ENCODE results near the gene FA2H. TPM values are rescaled to one million over a fixed set of nuclear protein-coding genes. Genes with fewer than 3 reads are reported as not detected.
"Not testable (repeated sequence)": the region's sequence is repeated elsewhere in the genome, so short reads cannot be mapped to it uniquely, and the experiment has no call there.

Gene FA2H
- total and polyA plus RNA-seq, 2 donors from 2014 or later, result 4.2 to 10.3 TPM

GRCh38 chr16:74793571-74793970 is 19.0 kb upstream of the FA2H start:
- intact Hi-C loops (cut with DNase I), result no loop called here
- no peak for FAIRE-seq

DNA sequence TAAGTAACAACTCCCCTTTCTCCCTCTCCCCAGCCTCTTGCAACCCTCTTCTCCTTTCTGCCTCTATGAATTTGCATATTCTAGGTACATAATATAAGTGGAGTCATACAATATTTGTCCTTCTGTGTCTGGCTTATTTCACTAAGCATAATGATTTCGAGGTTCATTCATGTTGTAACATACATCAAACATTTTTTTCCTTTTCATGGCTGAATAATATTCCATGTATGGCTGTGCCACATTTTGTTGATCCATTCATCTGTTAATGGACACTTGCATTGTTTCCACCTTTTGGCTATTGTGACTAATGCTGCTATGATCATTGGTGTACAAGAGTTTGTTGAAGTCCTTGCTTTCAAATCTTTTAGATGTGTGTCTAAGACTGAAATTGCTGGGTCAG is 17.6 kb upstream of the FA2H start:
- H3K9ac ChIP-seq (ENCODE audit: low read length in 3 of 3), result no peak overlapping the region
- no peaks in the 10 kb centered on the region for H3K9me3 ChIP-seq (ENCODE audit: control insufficient read depth in 2 of 3, insufficient read depth in 1 of 3, low read length in 3 of 3)
- DNase-seq, result no peak
- no peak for FAIRE-seq
- intact Hi-C loops (cut with DNase I), result no loop called here
- H3K4me3 ChIP-seq (ENCODE audit: low read length in 3 of 3), result no peak overlapping the region
- no peaks in the 10 kb centered on the region for H3K36me3 ChIP-seq (ENCODE audit: control insufficient read depth in 2 of 3, insufficient read depth in 3 of 3, low read length in 3 of 3)
- H3K27ac ChIP-seq (ENCODE audit: low read depth in 2 of 2, low read length in 2 of 2), result no peak overlapping the region
- TF ChIP-seq, protein P1, sequence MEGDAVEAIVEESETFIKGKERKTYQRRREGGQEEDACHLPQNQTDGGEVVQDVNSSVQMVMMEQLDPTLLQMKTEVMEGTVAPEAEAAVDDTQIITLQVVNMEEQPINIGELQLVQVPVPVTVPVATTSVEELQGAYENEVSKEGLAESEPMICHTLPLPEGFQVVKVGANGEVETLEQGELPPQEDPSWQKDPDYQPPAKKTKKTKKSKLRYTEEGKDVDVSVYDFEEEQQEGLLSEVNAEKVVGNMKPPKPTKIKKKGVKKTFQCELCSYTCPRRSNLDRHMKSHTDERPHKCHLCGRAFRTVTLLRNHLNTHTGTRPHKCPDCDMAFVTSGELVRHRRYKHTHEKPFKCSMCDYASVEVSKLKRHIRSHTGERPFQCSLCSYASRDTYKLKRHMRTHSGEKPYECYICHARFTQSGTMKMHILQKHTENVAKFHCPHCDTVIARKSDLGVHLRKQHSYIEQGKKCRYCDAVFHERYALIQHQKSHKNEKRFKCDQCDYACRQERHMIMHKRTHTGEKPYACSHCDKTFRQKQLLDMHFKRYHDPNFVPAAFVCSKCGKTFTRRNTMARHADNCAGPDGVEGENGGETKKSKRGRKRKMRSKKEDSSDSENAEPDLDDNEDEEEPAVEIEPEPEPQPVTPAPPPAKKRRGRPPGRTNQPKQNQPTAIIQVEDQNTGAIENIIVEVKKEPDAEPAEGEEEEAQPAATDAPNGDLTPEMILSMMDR (IDR thresholded peaks at IDR 0.05; ENCODE audit: borderline replicate concordance, extremely low read depth, insufficient read depth), result no peak
- no peaks in the 10 kb centered on the region for H3K27me3 ChIP-seq (ENCODE audit: control insufficient read depth, insufficient read depth, low read length)
- no peaks in the 10 kb centered on the region for H3K4me1 ChIP-seq (ENCODE audit: control insufficient read depth in 2 of 3, insufficient read depth in 2 of 3, low read depth in 1 of 3, low read length in 3 of 3)

More at GRCh38 chr16:74793571-74793970, 19.0 kb upstream of the FA2H start:
- Histone ChIP-seq H3K4me3 (ENCODE audit: low read length in 3 of 3) (no peak overlapping the region), H3K36me3 (ENCODE audit: control insufficient read depth in 2 of 3, insufficient read depth in 3 of 3, low read length in 3 of 3) (no peaks in the 10 kb centered on the region), H3K27me3 (ENCODE audit: control insufficient read depth, insufficient read depth, low read length) (no peaks in the 10 kb centered on the region), H3K4me1 (ENCODE audit: control insufficient read depth in 2 of 3, insufficient read depth in 2 of 3, low read depth in 1 of 3, low read length in 3 of 3) (no peaks in the 10 kb centered on the region), H3K9ac (ENCODE audit: low read length in 3 of 3) (no peak overlapping the region), H3K9me3 (ENCODE audit: control insufficient read depth in 2 of 3, insufficient read depth in 1 of 3, low read length in 3 of 3) (no peaks in the 10 kb centered on the region), H3K27ac (ENCODE audit: low read depth in 2 of 2, low read length in 2 of 2) (no peak overlapping the region)
- TF ChIP-seq, protein P1 (IDR thresholded peaks at IDR 0.05; ENCODE audit: borderline replicate concordance, extremely low read depth, insufficient read depth), result no peak
- DNase-seq, result no peak

- H3K4me1 ChIP-seq (ENCODE audit: control insufficient read depth in 2 of 3, insufficient read depth in 2 of 3, low read depth in 1 of 3, low read length in 3 of 3); H3K27me3 ChIP-seq (ENCODE audit: control insufficient read depth, insufficient read depth, low read length); FAIRE-seq; H3K4me3 ChIP-seq (ENCODE audit: low read length in 3 of 3); H3K9ac ChIP-seq (ENCODE audit: low read length in 3 of 3); H3K9me3 ChIP-seq (ENCODE audit: control insufficient read depth in 2 of 3, insufficient read depth in 1 of 3, low read length in 3 of 3); intact Hi-C loops (cut with DNase I); H3K36me3 ChIP-seq (ENCODE audit: control insufficient read depth in 2 of 3, insufficient read depth in 3 of 3, low read length in 3 of 3); H3K27ac ChIP-seq (ENCODE audit: low read depth in 2 of 2, low read length in 2 of 2); DNase-seq: not testable (repeated sequence)
Observed at GRCh38 chr16:74791749-74792148, 17.1 kb upstream of the FA2H start.

- H3K27me3 ChIP-seq (ENCODE audit: control insufficient read depth, insufficient read depth, low read length), result no peaks in the 10 kb centered on the region
- H3K9me3 ChIP-seq (ENCODE audit: control insufficient read depth in 2 of 3, insufficient read depth in 1 of 3, low read length in 3 of 3), result no peaks in the 10 kb centered on the region
- DNase-seq (no peak), FAIRE-seq (no peak)
- H3K9ac ChIP-seq (ENCODE audit: low read length in 3 of 3), result no peak overlapping the region
- no peak overlapping the region for H3K4me3 ChIP-seq (ENCODE audit: low read length in 3 of 3)
- H3K36me3 ChIP-seq (ENCODE audit: control insufficient read depth in 2 of 3, insufficient read depth in 3 of 3, low read length in 3 of 3), result no peaks in the 10 kb centered on the region
- TF ChIP-seq, protein P1 (IDR thresholded peaks at IDR 0.05; ENCODE audit: borderline replicate concordance, extremely low read depth, insufficient read depth), result no peak
- H3K4me1 ChIP-seq (ENCODE audit: control insufficient read depth in 2 of 3, insufficient read depth in 2 of 3, low read depth in 1 of 3, low read length in 3 of 3), result no peaks in the 10 kb centered on the region
- no peak overlapping the region for H3K27ac ChIP-seq (ENCODE audit: low read depth in 2 of 2, low read length in 2 of 2)
- intact Hi-C loops (cut with DNase I), result no loop called here
Observed at GRCh38 chr16:74788108-74788507, 13.5 kb upstream of the FA2H start.

All from kidney (tissue), 14 donors.